ENCODE results near the gene EEF1B2. TPM values are rescaled to one million over a fixed set of nuclear protein-coding genes. Genes with fewer than 3 reads are reported as not detected.
"Not testable (repeated sequence)": the region's sequence is repeated elsewhere in the genome, so short reads cannot be mapped to it uniquely, and the experiment has no call there.

EEF1B2 gene
- total and polyA plus RNA-seq, 2 of the 13 experiments (the other 11 are each of a cell fraction or from before 2014, with no cell fraction given), result 1,284 to 1,731 TPM

DNA sequence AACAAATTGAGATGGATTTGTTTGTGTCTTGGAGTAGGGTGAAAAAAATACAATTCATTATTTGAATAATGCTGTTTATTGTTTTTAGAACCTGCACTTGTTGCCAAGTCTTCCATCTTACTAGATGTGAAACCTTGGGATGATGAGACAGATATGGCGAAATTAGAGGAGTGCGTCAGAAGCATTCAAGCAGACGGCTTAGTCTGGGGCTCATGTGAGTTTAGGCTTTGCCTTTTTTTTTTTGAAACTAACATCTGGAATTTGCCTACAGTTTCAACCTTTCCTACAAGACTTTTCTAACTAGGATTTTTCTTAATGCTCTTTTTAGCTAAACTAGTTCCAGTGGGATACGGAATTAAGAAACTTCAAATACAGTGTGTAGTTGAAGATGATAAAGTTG, 2.7 kb downstream of the EEF1B2 start:
- POLR2A ChIA-PET, result interaction anchor here (4.3 kb wide), 1 partner anchor 76 kb away, joined by 32 read pairs; the partner anchor contains the start of gene INO80D
- Histone ChIP-seq H3K79me2 (ENCODE audit: insufficient read depth, low read length) (peaks cover 46% of the 10 kb centered on the region), H4K20me1 (ENCODE audit: insufficient read depth, low read length) (peaks cover 19% of the 10 kb centered on the region), H3K4me3 (replicated peaks in 1 of 3; ENCODE audit: insufficient read depth in 1 of 3, low read depth in 2 of 3, low read length in 3 of 3) (peak overlapping the region in 1 of 3 experiments; percentile 23; a peak in 1 of 6 replicates), H3K36me3 (replicated peaks in 1 of 2; ENCODE audit: control insufficient read depth in 1 of 2, insufficient read depth in 2 of 2, low read length in 2 of 2) (peaks cover 8 to 30% of the 10 kb centered on the region in 2 experiments; a peak in 4 of 5 replicates), H3K9ac (ENCODE audit: insufficient read depth, low read depth, low read length) (peak overlapping the region; percentile 30; the same call in 1 of the 2 replicates), H3K4me1 (ENCODE audit: insufficient read depth, low read length) (peaks cover 39% of the 10 kb centered on the region), H3K4me2 (ENCODE audit: low read depth, low read length) (peak overlapping the region; percentile 85)
- BruUV-seq (replicated peaks); DNase-seq (ENCODE audit: low spot score); in situ Hi-C loops (cut with HindIII; ENCODE audit: extremely low pct_ligation_motif_present, low pct_unique_long_range_greater_than_20kb); H3K27ac ChIP-seq (ENCODE audit: extremely low read length, insufficient read depth, low read length); H2AFZ ChIP-seq (ENCODE audit: low read length); FAIRE-seq; ATAC-seq; H3K9me3 ChIP-seq (ENCODE audit: low read length); CTCF ChIA-PET (ENCODE audit: low intra/inter-chr PET ratio, low total read pairs); H3K27me3 ChIP-seq (ENCODE audit: control insufficient read depth in 1 of 2, insufficient read depth in 2 of 2, low read length in 2 of 2): not testable (repeated sequence)
- 97% methylated on average over 4 of the region's 4 CpGs for WGBS (ENCODE audit: low lambda C conversion rate)
- intact Hi-C loops (cut with micrococcal nuclease; ENCODE audit: unreplicated experiment), result loop anchor here (10.0 kb wide), 1 partner anchor 392 kb away; no protein-coding TSS in a partner anchor

DNA sequence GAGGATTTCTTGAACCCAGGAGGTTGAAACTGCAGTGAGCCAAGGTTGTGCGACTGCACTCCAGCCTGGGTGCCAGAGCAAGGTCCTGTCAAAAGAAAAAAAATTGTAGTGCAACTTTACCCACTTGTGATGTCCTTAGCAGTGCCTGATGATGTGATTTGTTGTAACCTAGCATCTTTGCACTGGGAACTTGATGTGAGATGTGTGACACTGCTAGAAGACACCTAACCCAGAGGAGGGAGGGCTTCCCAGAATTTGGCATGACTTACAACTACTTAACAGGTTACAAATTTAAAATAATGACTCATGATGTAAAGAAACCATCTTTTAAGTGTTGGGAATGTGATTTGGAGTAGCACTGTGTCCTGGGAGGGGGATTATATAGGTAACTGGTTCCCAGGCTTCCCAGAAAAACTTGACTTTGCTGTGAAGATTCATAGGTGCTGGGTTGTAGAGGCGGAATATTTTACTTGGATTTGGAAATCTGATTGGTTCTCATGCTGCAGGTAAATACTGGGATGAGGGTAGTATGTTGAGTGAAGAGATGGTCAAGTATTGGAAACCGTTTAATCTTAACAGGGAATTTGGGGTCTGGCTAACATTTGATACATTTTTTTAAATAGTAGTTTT, 3.7 kb downstream of the EEF1B2 start:
- Histone ChIP-seq H4K20me1 (ENCODE audit: insufficient read depth, low read length) (peaks cover 15% of the 10 kb centered on the region), H3K27me3 (ENCODE audit: control insufficient read depth in 1 of 2, insufficient read depth in 2 of 2, low read length in 2 of 2) (no peaks in the 10 kb centered on the region; a peak in 1 of 5 replicates), H3K4me2 (ENCODE audit: low read depth, low read length) (peak overlapping the region; percentile 9; the same call in 1 of the 2 replicates), H2AFZ (ENCODE audit: low read length) (no peak overlapping the region), H3K79me2 (ENCODE audit: insufficient read depth, low read length) (peaks cover 36% of the 10 kb centered on the region), H3K9me3 (ENCODE audit: low read length) (no peaks in the 10 kb centered on the region), H3K36me3 (replicated peaks in 1 of 2; ENCODE audit: control insufficient read depth in 1 of 2, insufficient read depth in 2 of 2, low read length in 2 of 2) (peaks cover 8 to 30% of the 10 kb centered on the region in 2 experiments; a peak in 4 of 5 replicates), H3K27ac (ENCODE audit: extremely low read length, insufficient read depth, low read length) (no peak overlapping the region), H3K4me3 (replicated peaks in 1 of 3; ENCODE audit: insufficient read depth in 1 of 3, low read depth in 2 of 3, low read length in 3 of 3) (no peak overlapping the region), H3K4me1 (ENCODE audit: insufficient read depth, low read length) (peaks cover 34% of the 10 kb centered on the region), H3K9ac (ENCODE audit: insufficient read depth, low read depth, low read length) (no peak overlapping the region)
- no TSS peak for BruUV-seq (replicated peaks)
- CTCF ChIA-PET (ENCODE audit: low intra/inter-chr PET ratio, low total read pairs), result no interaction called here
- FAIRE-seq (no peak), ATAC-seq (no peak), DNase-seq (ENCODE audit: low spot score) (no peak)
- intact Hi-C loops (cut with micrococcal nuclease; ENCODE audit: unreplicated experiment) (loop anchor here (10.0 kb wide), 1 partner anchor 391 kb away; no protein-coding TSS in a partner anchor), in situ Hi-C loops (cut with HindIII; ENCODE audit: extremely low pct_ligation_motif_present, low pct_unique_long_range_greater_than_20kb) (no loop called here)
- POLR2A ChIA-PET, result interaction anchor here (4.3 kb wide), 1 partner anchor 77 kb away, joined by 32 read pairs; the partner anchor contains the start of gene INO80D
- 89% methylated on average over 3 of the region's 3 CpGs for WGBS (ENCODE audit: low lambda C conversion rate)
- TF ChIP-seq, protein P1, sequence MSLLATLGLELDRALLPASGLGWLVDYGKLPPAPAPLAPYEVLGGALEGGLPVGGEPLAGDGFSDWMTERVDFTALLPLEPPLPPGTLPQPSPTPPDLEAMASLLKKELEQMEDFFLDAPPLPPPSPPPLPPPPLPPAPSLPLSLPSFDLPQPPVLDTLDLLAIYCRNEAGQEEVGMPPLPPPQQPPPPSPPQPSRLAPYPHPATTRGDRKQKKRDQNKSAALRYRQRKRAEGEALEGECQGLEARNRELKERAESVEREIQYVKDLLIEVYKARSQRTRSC (CRISPR knock-in tag; IDR thresholded peaks at IDR 0.05; ENCODE audit: low read depth), result no peak
- TF ChIP-seq ADNP (CRISPR knock-in tag; IDR thresholded peaks at IDR 0.05) (no peak), ZNF878 (CRISPR knock-in tag; IDR thresholded peaks at IDR 0.05) (no peak), ZNF17 (CRISPR knock-in tag; IDR thresholded peaks at IDR 0.05) (no peak), HOXA3 (CRISPR knock-in tag; IDR thresholded peaks at IDR 0.05) (no peak), TCF7L2 (IDR thresholded peaks at IDR 0.05; ENCODE audit: low read depth, low read length) (no peak), ZNF788 (CRISPR knock-in tag; IDR thresholded peaks at IDR 0.05; ENCODE audit: borderline replicate concordance) (no peak), RAD21 (CRISPR knock-in tag; IDR thresholded peaks at IDR 0.05) (0 out of 2 replicates have a peak, but pooled peaks have one; percentile 6), RAD51 (IDR thresholded peaks at IDR 0.05; ENCODE audit: borderline replicate concordance) (no peak), ZNF292 (CRISPR knock-in tag; IDR thresholded peaks at IDR 0.05; ENCODE audit: borderline replicate concordance, low read depth) (no peak), THYN1 (CRISPR knock-in tag; IDR thresholded peaks at IDR 0.05; ENCODE audit: borderline replicate concordance, low read depth) (no peak), POLR2A (IDR thresholded peaks at IDR 0.05; ENCODE audit: insufficient read depth in 1 of 2, low read depth in 2 of 2, low read length in 2 of 2) (peak in 1 of 2 experiments; percentile 38; a peak in 2 of 4 replicates), RBM22 (optimal IDR thresholded peaks at IDR 0.05; ENCODE audit: low read length) (peak; percentile 79), TMF1 (CRISPR knock-in tag; IDR thresholded peaks at IDR 0.05; ENCODE audit: low read depth) (no peak), MED1 (CRISPR knock-in tag; IDR thresholded peaks at IDR 0.05) (no peak)
- TF ChIP-seq, protein P2, sequence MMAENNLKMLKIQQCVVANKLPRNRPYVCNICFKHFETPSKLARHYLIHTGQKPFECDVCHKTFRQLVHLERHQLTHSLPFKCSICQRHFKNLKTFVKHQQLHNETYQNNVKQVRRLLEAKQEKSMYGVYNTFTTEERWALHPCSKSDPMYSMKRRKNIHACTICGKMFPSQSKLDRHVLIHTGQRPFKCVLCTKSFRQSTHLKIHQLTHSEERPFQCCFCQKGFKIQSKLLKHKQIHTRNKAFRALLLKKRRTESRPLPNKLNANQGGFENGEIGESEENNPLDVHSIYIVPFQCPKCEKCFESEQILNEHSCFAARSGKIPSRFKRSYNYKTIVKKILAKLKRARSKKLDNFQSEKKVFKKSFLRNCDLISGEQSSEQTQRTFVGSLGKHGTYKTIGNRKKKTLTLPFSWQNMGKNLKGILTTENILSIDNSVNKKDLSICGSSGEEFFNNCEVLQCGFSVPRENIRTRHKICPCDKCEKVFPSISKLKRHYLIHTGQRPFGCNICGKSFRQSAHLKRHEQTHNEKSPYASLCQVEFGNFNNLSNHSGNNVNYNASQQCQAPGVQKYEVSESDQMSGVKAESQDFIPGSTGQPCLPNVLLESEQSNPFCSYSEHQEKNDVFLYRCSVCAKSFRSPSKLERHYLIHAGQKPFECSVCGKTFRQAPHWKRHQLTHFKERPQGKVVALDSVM (CRISPR knock-in tag; IDR thresholded peaks at IDR 0.05), result no peak
